ENCODE results near the gene PPP2R5D. TPM values are rescaled to one million over a fixed set of nuclear protein-coding genes. Genes with fewer than 3 reads are reported as not detected.

Gene PPP2R5D
- total and polyA plus RNA-seq, 2 of the 8 experiments (the other 6 are each of a cell fraction or from before 2014, with no cell fraction given) = 52.1 to 55.7 TPM

GRCh38 chr6:43020052-43020705, 35.8 kb downstream of the PPP2R5D start:
- H3K36me3 ChIP-seq (ENCODE audit: control insufficient read depth in 2 of 4, insufficient read depth in 4 of 4, low read length in 3 of 4) = peaks cover 16 to 36% (median 26%) of the 10 kb centered on the region in 4 experiments
- 0 out of 2 replicates have a peak overlapping the region, but pooled peaks have one; percentile 21 for H3K27ac ChIP-seq (ENCODE audit: low read depth, low read length)

More at GRCh38 chr6:43020052-43020705, 35.8 kb downstream of the PPP2R5D start:
- Histone ChIP-seq H3K4me2 (ENCODE audit: insufficient read depth in 1 of 2, low read depth in 2 of 2, low read length in 2 of 2) (peak overlapping the region in 1 of 2 experiments; percentile 45; a peak in 1 of 4 replicates), H4K8ac (ENCODE audit: extremely low read depth, insufficient read depth, low read length) (no peak overlapping the region), H3K23me2 (ENCODE audit: low read depth, low read length) (peaks cover 6% of the 10 kb centered on the region; the same call in 1 of the 2 replicates), H2BK15ac (ENCODE audit: low read length) (0 out of 2 replicates have a peak overlapping the region, but pooled peaks have one; percentile 12), H2BK5ac (ENCODE audit: low read depth, low read length) (0 out of 2 replicates have a peak overlapping the region, but pooled peaks have one; percentile 85), H3K56ac (replicated peaks; ENCODE audit: insufficient read length, low read depth, low read length) (no peak overlapping the region), H3K4me1 (replicated peaks in 1 of 4; ENCODE audit: control insufficient read depth in 3 of 4, insufficient read depth in 4 of 4, low read length in 3 of 4) (peaks cover 0 to 5% (median 2%) of the 10 kb centered on the region in 4 experiments; a peak in 4 of 7 replicates), H4K20me1 (replicated peaks in 1 of 2; ENCODE audit: control insufficient read depth in 1 of 2, insufficient read depth in 2 of 2, low read length in 2 of 2) (peaks cover 0 to 2% of the 10 kb centered on the region in 2 experiments), H3K27me3 (replicated peaks in 1 of 4; ENCODE audit: control insufficient read depth in 3 of 4, extremely low read depth in 1 of 4, insufficient read depth in 3 of 4, low read length in 3 of 4) (no peaks in the 10 kb centered on the region), H2BK12ac (ENCODE audit: low read depth, low read length) (no peak overlapping the region), H3K79me2 (ENCODE audit: control insufficient read depth in 1 of 2, insufficient read depth in 2 of 2, low read length in 2 of 2) (peaks cover 3 to 51% of the 10 kb centered on the region in 2 experiments; a peak in 3 of 4 replicates), H3K14ac (ENCODE audit: insufficient read length) (no peak overlapping the region), H3K79me1 (ENCODE audit: low read depth, low read length) (peaks cover 11% of the 10 kb centered on the region; the same call in 1 of the 2 replicates), H3K4ac (replicated peaks; ENCODE audit: insufficient read length, low read depth, low read length) (no peak overlapping the region), H2BK20ac (ENCODE audit: low read length) (no peak overlapping the region), H4K91ac (replicated peaks; ENCODE audit: insufficient read length, low read length) (no peak overlapping the region), H3K18ac (ENCODE audit: extremely low read depth, low read length) (no peak overlapping the region), H3K4me3 (ENCODE audit: extremely low read depth in 1 of 4, insufficient read depth in 2 of 4, low read depth in 3 of 4, low read length in 4 of 4) (no peak overlapping the region), H2BK120ac (replicated peaks; ENCODE audit: low read depth, low read length) (no peak overlapping the region), H3K9ac (replicated peaks in 1 of 4; ENCODE audit: extremely low read depth in 1 of 4, low read depth in 3 of 4, low read length in 3 of 4) (no peak overlapping the region), H2AFZ (ENCODE audit: low read length) (no peak overlapping the region), H2AK5ac (ENCODE audit: low read depth, low read length) (no peak overlapping the region), H4K5ac (ENCODE audit: insufficient read length, low read depth, low read length) (no peak overlapping the region), H3K9me3 (ENCODE audit: insufficient read depth in 2 of 2, low read depth in 1 of 2, low read length in 1 of 2) (no peaks in the 10 kb centered on the region), H3K23ac (ENCODE audit: insufficient read length) (no peak overlapping the region)
- no peak for FAIRE-seq
- DNase-seq (ENCODE audit: low read depth in 1 of 2, low spot score in 2 of 2) = no peak
- no peak for TF ChIP-seq TCF12 (IDR thresholded peaks at IDR 0.05; ENCODE audit: low read depth, low read length)
- no peak for TF ChIP-seq KDM4A (IDR thresholded peaks at IDR 0.05; ENCODE audit: low read depth, low read length, severe bottlenecking)
- TF ChIP-seq CBX8 (IDR thresholded peaks at IDR 0.05; ENCODE audit: borderline replicate concordance, low read depth, low read length) = no peak
- TF ChIP-seq TAF7 (optimal IDR thresholded peaks at IDR 0.05; ENCODE audit: borderline replicate concordance, low read depth, low read length) = no peak
- ChIA-PET CTCF (ENCODE audit: partially characterized antibody) (interaction anchor here (0.7 to 5.6 kb wide), 9 partner anchors 11 to 124 kb away, joined by 3 to 33 read pairs (median 3); no protein-coding TSS in a partner anchor), POLR2A (ENCODE audit: partially characterized antibody) (interaction anchor here (0.7 to 27.9 kb wide), 17 partner anchors 9 to 227 kb away, joined by 3 to 584 read pairs (median 5); partner anchors contain the start of genes CUL7, KLC4, MRPL2 and PEX6)
- WGBS, 2 experiments (ENCODE audit: extremely low coverage in 1 of 2, insufficient coverage in 1 of 2, insufficient read length in 1 of 2, insufficient replicate concordance in 2 of 2, low coverage in 1 of 2, low lambda C conversion rate in 2 of 2, missing lambda C conversion rate in 1 of 2) = 75% methylated on average over 3 of the region's 3 CpGs; no CpG with 5 or more reads in 1 of the 2 experiments

All from H1 (cell line).